ENCODE measurements around the gene COX7B. TPM values are rescaled to one million over a fixed set of nuclear protein-coding genes. Genes with fewer than 3 reads are reported as not detected.
"Not testable (repeated sequence)": the region's sequence is repeated elsewhere in the genome, so short reads cannot be mapped to it uniquely, and the experiment has no call there.

COX7B gene
- total RNA-seq, 1 donor from 2014 or later = 228 TPM

DNA sequence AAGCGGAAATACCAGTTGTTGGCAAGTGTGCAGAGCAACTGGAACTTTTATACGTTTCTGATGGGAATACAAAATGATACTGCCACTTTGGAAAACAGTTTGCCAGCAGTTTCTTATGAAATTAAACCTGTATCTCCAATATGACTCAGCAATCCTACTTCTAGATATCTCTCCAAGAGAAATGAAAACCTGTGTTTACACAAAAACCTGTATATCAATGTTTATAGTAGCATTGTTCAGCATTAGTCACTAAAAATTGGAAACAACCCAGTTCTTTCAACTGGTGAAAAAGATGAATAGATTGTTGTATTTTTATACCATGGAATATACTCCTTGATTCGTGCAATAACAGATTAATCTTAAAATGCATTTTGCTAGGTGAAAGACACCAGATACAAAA is 38.0 kb downstream of the COX7B start:
- DNase-seq (ENCODE audit: low read depth) = no peak

DNA sequence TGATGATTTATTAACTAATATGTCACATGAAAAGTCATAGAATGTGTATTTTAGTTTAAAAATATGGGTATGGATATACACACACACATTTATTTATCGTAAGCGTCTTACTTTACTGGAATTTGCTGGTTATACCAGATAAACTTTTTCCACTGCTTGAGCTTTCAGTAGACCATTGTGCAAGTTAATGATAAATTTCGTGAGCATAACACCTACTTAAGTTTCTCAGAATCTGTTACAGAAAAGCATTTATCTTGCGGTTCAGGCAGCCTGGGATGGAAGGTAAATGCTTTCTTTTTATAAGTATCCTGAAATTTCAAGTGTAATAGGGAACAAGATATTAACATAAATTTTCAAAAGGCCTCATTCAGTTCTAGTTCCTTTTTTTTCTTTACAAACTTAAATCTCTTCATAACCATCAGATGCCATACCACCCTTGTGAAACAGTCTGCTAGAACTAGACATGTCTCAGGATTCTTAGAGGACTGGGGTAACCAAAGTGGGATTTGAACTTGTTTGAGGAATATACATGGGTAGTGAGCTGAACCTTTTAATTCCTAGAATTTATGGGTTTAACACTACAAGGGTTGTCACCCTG is 38.9 kb downstream of the COX7B start:
- TF ChIP-seq, protein P1, sequence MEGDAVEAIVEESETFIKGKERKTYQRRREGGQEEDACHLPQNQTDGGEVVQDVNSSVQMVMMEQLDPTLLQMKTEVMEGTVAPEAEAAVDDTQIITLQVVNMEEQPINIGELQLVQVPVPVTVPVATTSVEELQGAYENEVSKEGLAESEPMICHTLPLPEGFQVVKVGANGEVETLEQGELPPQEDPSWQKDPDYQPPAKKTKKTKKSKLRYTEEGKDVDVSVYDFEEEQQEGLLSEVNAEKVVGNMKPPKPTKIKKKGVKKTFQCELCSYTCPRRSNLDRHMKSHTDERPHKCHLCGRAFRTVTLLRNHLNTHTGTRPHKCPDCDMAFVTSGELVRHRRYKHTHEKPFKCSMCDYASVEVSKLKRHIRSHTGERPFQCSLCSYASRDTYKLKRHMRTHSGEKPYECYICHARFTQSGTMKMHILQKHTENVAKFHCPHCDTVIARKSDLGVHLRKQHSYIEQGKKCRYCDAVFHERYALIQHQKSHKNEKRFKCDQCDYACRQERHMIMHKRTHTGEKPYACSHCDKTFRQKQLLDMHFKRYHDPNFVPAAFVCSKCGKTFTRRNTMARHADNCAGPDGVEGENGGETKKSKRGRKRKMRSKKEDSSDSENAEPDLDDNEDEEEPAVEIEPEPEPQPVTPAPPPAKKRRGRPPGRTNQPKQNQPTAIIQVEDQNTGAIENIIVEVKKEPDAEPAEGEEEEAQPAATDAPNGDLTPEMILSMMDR (IDR thresholded peaks at IDR 0.05; ENCODE audit: insufficient read depth, low read length, poor library complexity, severe bottlenecking) = no peak
- no peak for DNase-seq (ENCODE audit: low read depth)

More for the DNA sequence above, 38.0 kb downstream of the COX7B start:
- Histone ChIP-seq H3K27me3 (ENCODE audit: control insufficient read depth, insufficient read depth, low read length) (no peaks in the 10 kb centered on the region), H3K36me3 (ENCODE audit: control insufficient read depth, insufficient read depth, low read length) (no peaks in the 10 kb centered on the region), H3K4me3 (ENCODE audit: low read depth, low read length) (no peak overlapping the region)
- TF ChIP-seq, protein P1 (IDR thresholded peaks at IDR 0.05; ENCODE audit: insufficient read depth, low read length, poor library complexity, severe bottlenecking) = no peak

DNA sequence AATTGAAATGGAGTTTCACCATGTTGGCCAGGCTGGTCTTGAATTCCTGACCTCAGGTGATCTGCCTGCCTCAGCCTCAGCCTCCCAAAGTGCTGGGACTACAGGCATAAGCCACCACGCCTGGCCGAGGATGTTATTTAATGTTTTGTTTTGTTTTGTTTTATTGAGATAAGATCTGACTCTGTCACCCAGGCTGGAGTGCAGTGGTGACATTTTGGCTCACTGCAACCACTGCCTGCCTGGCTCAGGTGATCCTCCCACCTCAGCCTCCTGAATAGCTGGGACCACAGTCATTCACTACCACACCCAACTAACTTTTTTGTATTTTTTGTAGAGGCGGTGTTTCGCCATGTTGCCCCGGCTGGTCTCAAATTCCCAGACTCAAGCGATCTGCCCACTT is 45.8 kb downstream of the COX7B start:
- not testable (repeated sequence) for H3K4me3 ChIP-seq (ENCODE audit: low read depth, low read length); H3K27me3 ChIP-seq (ENCODE audit: control insufficient read depth, insufficient read depth, low read length); DNase-seq (ENCODE audit: low read depth); H3K36me3 ChIP-seq (ENCODE audit: control insufficient read depth, insufficient read depth, low read length)

More for the DNA sequence above, 38.9 kb downstream of the COX7B start:
- no peaks in the 10 kb centered on the region for H3K27me3 ChIP-seq (ENCODE audit: control insufficient read depth, insufficient read depth, low read length)
- H3K4me3 ChIP-seq (ENCODE audit: low read depth, low read length) = no peak overlapping the region
- no peaks in the 10 kb centered on the region for H3K36me3 ChIP-seq (ENCODE audit: control insufficient read depth, insufficient read depth, low read length)

DNA sequence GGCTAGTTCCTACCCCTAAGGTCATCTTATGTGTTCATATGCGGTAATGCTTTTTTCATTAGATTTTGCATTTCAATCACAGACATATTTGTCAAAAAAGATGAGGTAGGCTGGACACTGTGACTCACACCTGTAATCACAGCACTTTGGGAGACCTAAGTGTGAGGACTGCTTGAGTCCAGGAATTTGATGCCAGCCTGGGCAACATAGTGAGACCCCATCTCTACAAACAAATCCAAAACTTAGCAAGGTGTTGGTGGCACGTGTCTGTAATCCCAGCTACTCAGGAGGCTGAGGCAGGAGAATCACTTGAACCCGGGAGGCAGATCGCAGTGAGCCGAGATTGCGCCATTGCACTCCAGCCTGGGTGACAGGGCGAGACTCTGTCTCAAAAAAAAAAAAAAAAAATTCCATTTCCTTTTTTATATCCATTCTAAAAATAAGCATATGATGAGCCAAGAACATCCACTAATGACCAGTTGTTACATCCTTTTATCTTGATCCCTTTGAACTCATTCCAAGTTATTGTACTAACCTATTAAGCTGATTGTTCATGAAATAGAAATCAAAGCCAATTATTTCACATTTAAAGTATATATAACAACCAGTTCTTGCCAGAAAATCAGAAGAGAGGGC is 46.8 kb downstream of the COX7B start:
- H3K4me3 ChIP-seq (ENCODE audit: low read depth, low read length) = no peak overlapping the region
- H3K27me3 ChIP-seq (ENCODE audit: control insufficient read depth, insufficient read depth, low read length) = no peaks in the 10 kb centered on the region
- no peaks in the 10 kb centered on the region for H3K36me3 ChIP-seq (ENCODE audit: control insufficient read depth, insufficient read depth, low read length)
- no peak for DNase-seq (ENCODE audit: low read depth)
- TF ChIP-seq, protein P1 (IDR thresholded peaks at IDR 0.05; ENCODE audit: insufficient read depth, low read length, poor library complexity, severe bottlenecking) = no peak

DNA sequence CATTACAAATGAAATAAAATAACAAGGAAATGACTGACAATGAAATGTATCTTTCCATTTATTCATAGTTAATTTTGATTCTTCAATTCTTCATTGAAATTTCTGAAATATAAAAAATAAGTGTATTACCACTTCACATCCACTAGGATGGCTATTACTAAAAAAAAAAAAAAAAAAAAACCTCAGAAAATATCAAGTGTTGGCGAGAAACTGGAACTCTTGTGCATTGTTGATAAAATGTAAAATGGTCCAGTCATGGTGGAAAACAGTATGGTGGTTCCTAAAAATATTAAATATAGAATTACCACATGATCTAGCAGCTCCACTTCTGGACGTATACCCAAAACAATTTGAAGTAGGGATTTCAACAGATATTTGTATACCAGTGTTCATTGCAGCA is 47.3 kb downstream of the COX7B start:
- H3K36me3 ChIP-seq (ENCODE audit: control insufficient read depth, insufficient read depth, low read length) = no peaks in the 10 kb centered on the region
- TF ChIP-seq, protein P1 (IDR thresholded peaks at IDR 0.05; ENCODE audit: insufficient read depth, low read length, poor library complexity, severe bottlenecking) = no peak
- no peak overlapping the region for H3K4me3 ChIP-seq (ENCODE audit: low read depth, low read length)
- DNase-seq (ENCODE audit: low read depth) = no peak
- H3K27me3 ChIP-seq (ENCODE audit: control insufficient read depth, insufficient read depth, low read length) = no peaks in the 10 kb centered on the region

DNA sequence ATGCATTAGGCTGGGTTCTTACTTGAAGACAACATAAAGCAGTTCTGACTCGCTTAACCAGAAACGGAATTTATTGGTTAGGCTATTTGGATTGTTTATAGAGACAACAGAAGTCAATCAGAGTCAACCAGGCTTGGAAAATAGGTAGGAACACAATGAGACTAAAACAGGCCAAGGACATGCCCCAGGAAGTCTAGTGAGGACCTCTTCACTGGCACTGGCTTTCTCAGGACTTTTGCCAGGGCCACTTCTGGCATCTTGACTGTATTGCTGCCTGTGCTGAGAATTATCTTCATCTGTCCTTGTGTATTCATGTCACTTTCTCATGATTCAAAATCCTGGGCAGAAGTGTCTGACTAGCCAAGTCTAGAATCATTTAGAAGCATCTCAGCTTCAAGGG is 50.6 kb downstream of the COX7B start:
- TF ChIP-seq, protein P1 (IDR thresholded peaks at IDR 0.05; ENCODE audit: insufficient read depth, low read length, poor library complexity, severe bottlenecking) = no peak
- Histone ChIP-seq H3K27me3 (ENCODE audit: control insufficient read depth, insufficient read depth, low read length) (no peaks in the 10 kb centered on the region), H3K4me3 (ENCODE audit: low read depth, low read length) (no peak overlapping the region), H3K36me3 (ENCODE audit: control insufficient read depth, insufficient read depth, low read length) (no peaks in the 10 kb centered on the region)
- no peak for DNase-seq (ENCODE audit: low read depth)

All from kidney epithelial cell (primary cell).